ENCODE data around the gene PLTP. TPM values are rescaled to one million over a fixed set of nuclear protein-coding genes. Genes with fewer than 3 reads are reported as not detected.

The PLTP gene
- total RNA-seq, 1 experiment from 2014 or later, result 62.5 TPM

DNA sequence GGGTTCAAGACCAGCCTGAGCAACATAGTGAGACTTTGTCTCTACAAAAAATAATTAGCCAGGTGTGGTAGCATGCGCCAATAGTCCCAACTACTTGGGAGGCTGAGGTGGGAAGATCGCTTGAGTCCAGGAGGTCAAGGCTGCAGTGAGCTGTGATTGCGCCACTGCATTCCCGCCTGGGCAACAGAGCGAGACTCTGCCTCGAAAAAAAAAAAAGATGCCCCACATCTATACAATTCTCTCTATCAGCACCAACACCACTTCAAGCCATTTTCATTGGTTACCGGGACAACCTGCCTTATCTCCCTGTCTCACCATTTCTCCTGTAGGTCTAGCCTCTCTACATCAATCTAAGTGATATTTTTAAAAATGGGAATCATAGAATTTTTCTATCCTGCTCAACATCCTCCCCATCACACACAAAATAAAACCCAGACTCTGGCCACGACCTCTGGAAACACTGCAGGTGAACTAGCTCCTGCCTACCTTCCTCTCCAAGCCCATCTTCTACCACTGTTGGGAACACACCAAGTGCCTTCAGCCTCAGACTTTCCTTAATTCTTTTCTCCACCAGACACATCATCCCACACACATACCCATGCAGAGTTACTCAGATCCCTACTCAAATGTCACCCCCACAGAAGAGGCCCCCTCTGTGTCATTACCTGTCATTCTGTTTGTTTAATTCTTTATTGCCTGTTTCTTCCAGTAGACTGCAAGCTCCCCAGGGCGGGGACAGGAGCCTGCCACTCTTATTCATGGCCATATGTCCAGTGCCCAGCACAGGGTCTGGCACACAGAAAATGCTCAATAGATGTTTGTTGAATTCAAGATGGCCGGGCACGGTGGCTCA is 9.6 kb upstream of the PLTP start:
- H3K9me3 Mint-ChIP-seq, result no peaks in the 10 kb centered on the region
- no peak overlapping the region for H3K4me3 Mint-ChIP-seq
- no peak for DNase-seq

More for the DNA sequence above, 9.6 kb upstream of the PLTP start:
- H4K5ac ChIP-seq (ENCODE audit: insufficient read length, low read depth, low read length), result no peak overlapping the region
- H3K27ac Mint-ChIP-seq, result no peak overlapping the region
- H3K79me1 ChIP-seq (ENCODE audit: insufficient read depth, low read depth, low read length, poor library complexity, severe bottlenecking), result no peaks in the 10 kb centered on the region
- H3K23me2 ChIP-seq (ENCODE audit: insufficient read length, low read depth, low read length, poor library complexity, severe bottlenecking), result no peaks in the 10 kb centered on the region
- WGBS (ENCODE audit: extremely low coverage, insufficient read length, low lambda C conversion rate), result no CpG with 5 or more reads among the region's 11 CpGs
- H3K4me1 ChIP-seq (ENCODE audit: insufficient read depth, low read length), result no peaks in the 10 kb centered on the region
- no peak overlapping the region for H3K18ac ChIP-seq (ENCODE audit: insufficient read length, low read depth, low read length)
- no peak overlapping the region for H2AFZ ChIP-seq (ENCODE audit: low read length)
- H3T11ph ChIP-seq (ENCODE audit: low read length), result no peak overlapping the region
- H4K20me1 ChIP-seq (ENCODE audit: control insufficient read depth, insufficient read depth, insufficient read length), result no peaks in the 10 kb centered on the region
- H4K91ac ChIP-seq (ENCODE audit: insufficient read length, low read depth, low read length), result no peak overlapping the region
- no peaks in the 10 kb centered on the region for H3K79me2 ChIP-seq (ENCODE audit: insufficient read depth, low read length)
- H3K27me3 Mint-ChIP-seq (ENCODE audit: low read depth), result peaks cover 6% of the 10 kb centered on the region
- H3K36me3 Mint-ChIP-seq (ENCODE audit: insufficient read depth in 1 of 3, low read depth in 3 of 3), result no peaks in the 10 kb centered on the region
- no peak overlapping the region for H3K56ac ChIP-seq (ENCODE audit: insufficient read length, low read depth, low read length)
- H2BK120ac ChIP-seq (ENCODE audit: low read depth, low read length, poor library complexity, severe bottlenecking), result no peak overlapping the region
- no peak overlapping the region for H2BK5ac ChIP-seq (ENCODE audit: insufficient read length, low read length)
- H3K27ac ChIP-seq (ENCODE audit: insufficient read length, low read depth, low read length), result no peak overlapping the region
- no peaks in the 10 kb centered on the region for H3K9me3 ChIP-seq (ENCODE audit: control insufficient read depth, low read depth, low read length)
- H3K4me2 ChIP-seq (ENCODE audit: insufficient read depth, insufficient read length, low read length), result no peak overlapping the region
- no peak overlapping the region for H2BK15ac ChIP-seq (ENCODE audit: low read depth, low read length)
- no peak overlapping the region for H3K9ac ChIP-seq (ENCODE audit: extremely low read depth, insufficient read length, low read length)
- H3K23ac ChIP-seq (ENCODE audit: insufficient read length, low read depth, low read length), result no peak overlapping the region
- H4K8ac ChIP-seq (replicated peaks; ENCODE audit: insufficient read length, low read depth, low read length), result no peak overlapping the region
- TF ChIP-seq, protein P1, sequence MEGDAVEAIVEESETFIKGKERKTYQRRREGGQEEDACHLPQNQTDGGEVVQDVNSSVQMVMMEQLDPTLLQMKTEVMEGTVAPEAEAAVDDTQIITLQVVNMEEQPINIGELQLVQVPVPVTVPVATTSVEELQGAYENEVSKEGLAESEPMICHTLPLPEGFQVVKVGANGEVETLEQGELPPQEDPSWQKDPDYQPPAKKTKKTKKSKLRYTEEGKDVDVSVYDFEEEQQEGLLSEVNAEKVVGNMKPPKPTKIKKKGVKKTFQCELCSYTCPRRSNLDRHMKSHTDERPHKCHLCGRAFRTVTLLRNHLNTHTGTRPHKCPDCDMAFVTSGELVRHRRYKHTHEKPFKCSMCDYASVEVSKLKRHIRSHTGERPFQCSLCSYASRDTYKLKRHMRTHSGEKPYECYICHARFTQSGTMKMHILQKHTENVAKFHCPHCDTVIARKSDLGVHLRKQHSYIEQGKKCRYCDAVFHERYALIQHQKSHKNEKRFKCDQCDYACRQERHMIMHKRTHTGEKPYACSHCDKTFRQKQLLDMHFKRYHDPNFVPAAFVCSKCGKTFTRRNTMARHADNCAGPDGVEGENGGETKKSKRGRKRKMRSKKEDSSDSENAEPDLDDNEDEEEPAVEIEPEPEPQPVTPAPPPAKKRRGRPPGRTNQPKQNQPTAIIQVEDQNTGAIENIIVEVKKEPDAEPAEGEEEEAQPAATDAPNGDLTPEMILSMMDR (conservative IDR thresholded peaks at IDR 0.05), result no peak
- H2BK20ac ChIP-seq (ENCODE audit: low read depth, low read length, poor library complexity, severe bottlenecking), result no peak overlapping the region
- peaks cover 15 to 26% of the 10 kb centered on the region in 2 experiments for H3K4me1 Mint-ChIP-seq
- no peaks in the 10 kb centered on the region for H3K27me3 ChIP-seq (ENCODE audit: insufficient read depth, low read length)
- no peak overlapping the region for H3K14ac ChIP-seq (ENCODE audit: insufficient read depth, low read length)
- no peak overlapping the region for H2AK5ac ChIP-seq (ENCODE audit: insufficient read length, low read length)
- no peak overlapping the region for H3K4ac ChIP-seq (ENCODE audit: low read depth, low read length)
- no peak overlapping the region for H2BK12ac ChIP-seq (ENCODE audit: insufficient read length, low read depth, low read length)
